OCI-LY7 (cell line): ENCODE results near the gene EHF.

ENCODE experiments used
- CTCF ChIP-seq: fragments of 200-600 bp; sonication (generic); conservative IDR thresholded peaks from 2 replicates; pipeline ENCODE4 v1.5.1; 2014; ENCODE audit warnings: mild to moderate bottlenecking, antibody characterized with exemption, low read length, moderate library complexity, mixed read lengths
- EZH2phosphoT487 ChIP-seq: fragments of 200-600 bp; sonication (generic); IDR thresholded peaks from 2 replicates; pipeline ENCODE4 v1.6.1; 2018; ENCODE audit warnings: low read depth, borderline replicate concordance, mild to moderate bottlenecking, mixed run types, antibody characterized with exemption, low read length, moderate library complexity, mixed read lengths

GRCh38 chr11:34638897-34639296 lies 18.0 kb downstream of the EHF start:
- TF ChIP-seq CTCF (no peak), EZH2phosphoT487 (no peak)
